H1 (cell line): ENCODE measurements around the gene GNAL. TPM values are rescaled to one million over a fixed set of nuclear protein-coding genes. Genes with fewer than 3 reads are reported as not detected.

Source experiments
- CTCF ChIA-PET: fragments of 300-600 bp; sonication (Branson Sonifier 250); formaldehyde crosslinking; loops from one replicate; lab custom pipeline; 2021; ENCODE audit not compliant: partially characterized antibody; lab: Charles Lee
- POLR2A ChIA-PET: fragments of 300-600 bp; sonication (Branson Sonifier 250); formaldehyde crosslinking; loops from one replicate; lab custom pipeline; 2021; ENCODE audit warnings: inconsistent platforms; ENCODE audit not compliant: partially characterized antibody; lab: Charles Lee
- DNase-seq, 2 experiments: peaks; one replicate each; pipeline versions ENCODE4 v3.0.0 to v3.0.0-alpha.2; 2010 to 2022; ENCODE audit warnings: low spot score in 2 of 2, low read depth in 1 of 2, mixed read lengths in 1 of 2
- FAIRE-seq: peaks from 2 replicates; lab custom pipeline; 2011; peaks lifted over from hg19 to GRCh38; lab: Jason Lieb, UNC
- H2AFZ ChIP-seq: 2 replicates; pipeline ENCODE4 v1.8.1; 2012; ENCODE audit warnings: low read length, inconsistent platforms
- H2AK5ac ChIP-seq: 2 replicates; pipeline ENCODE4 v1.6.1; 2013; ENCODE audit warnings: low read depth, low read length
- H2BK120ac ChIP-seq: replicated peaks from 2 replicates; pipeline ENCODE3; 2013; ENCODE audit warnings: low read depth, low read length, inconsistent platforms
- H2BK12ac ChIP-seq: 2 replicates; pipeline ENCODE4 v1.6.1; 2013; ENCODE audit warnings: low read depth, low read length
- H2BK15ac ChIP-seq: 2 replicates; pipeline ENCODE4 v1.6.1; 2013; ENCODE audit warnings: low read length
- H2BK20ac ChIP-seq: 2 replicates; pipeline ENCODE4 v1.6.1; 2013; ENCODE audit warnings: low read length
- H2BK5ac ChIP-seq: 2 replicates; pipeline ENCODE4 v1.6.1; 2013; ENCODE audit warnings: low read depth, low read length
- H3K14ac ChIP-seq: 2 replicates; pipeline ENCODE4 v1.6.1; 2013; ENCODE audit warnings: inconsistent platforms; ENCODE audit not compliant: insufficient read length
- H3K18ac ChIP-seq: 2 replicates; pipeline ENCODE4 v1.6.1; 2013; ENCODE audit warnings: low read length; ENCODE audit errors: extremely low read depth
- H3K23ac ChIP-seq: 2 replicates; pipeline ENCODE4 v1.6.1; 2013; ENCODE audit warnings: inconsistent platforms; ENCODE audit not compliant: insufficient read length
- H3K23me2 ChIP-seq: 2 replicates; pipeline ENCODE4 v1.6.1; 2013; ENCODE audit warnings: low read depth, low read length
- H3K27ac ChIP-seq: 2 replicates; pipeline ENCODE4 v1.6.1; 2011; ENCODE audit warnings: low read depth, low read length, inconsistent platforms
- H3K27me3 ChIP-seq, 4 experiments: replicated peaks in 1 of 4; 1 replicate in 1 of 4; 2 replicates in 3 of 4; pipeline versions ENCODE4 v1.6.1 to v1.8.1; 2011 to 2013; ENCODE audit warnings: low read length in 3 of 4, mild to moderate bottlenecking in 3 of 4, inconsistent platforms in 2 of 4, mixed read lengths in 2 of 4, moderate library complexity in 1 of 4; ENCODE audit not compliant: control insufficient read depth in 3 of 4, insufficient read depth in 3 of 4; ENCODE audit errors: extremely low read depth in 1 of 4
- H3K36me3 ChIP-seq, 4 experiments: 2 replicates each; pipeline versions ENCODE4 v1.6.1 to v1.8.1; 2011 to 2013; ENCODE audit warnings: mild to moderate bottlenecking in 4 of 4, low read length in 3 of 4, moderate library complexity in 2 of 4, control low read depth in 1 of 4, inconsistent platforms in 1 of 4; ENCODE audit not compliant: insufficient read depth in 4 of 4, control insufficient read depth in 2 of 4
- H3K4ac ChIP-seq: replicated peaks from 2 replicates; pipeline ENCODE3; 2013; ENCODE audit warnings: low read length, low read depth, mixed read lengths, inconsistent platforms; ENCODE audit not compliant: insufficient read length
- H3K4me1 ChIP-seq, 4 experiments: replicated peaks in 1 of 4; 1 replicate in 1 of 4; 2 replicates in 3 of 4; pipeline versions ENCODE4 v1.6.1 to v1.8.1; 2011 to 2013; ENCODE audit warnings: low read length in 3 of 4, inconsistent platforms in 2 of 4, mixed read lengths in 1 of 4; ENCODE audit not compliant: insufficient read depth in 4 of 4, control insufficient read depth in 3 of 4
- H3K4me2 ChIP-seq, 2 experiments: 2 replicates each; pipeline versions ENCODE4 v1.6.1 to v1.8.1; 2011 to 2013; ENCODE audit warnings: low read depth in 2 of 2, low read length in 2 of 2, control low read depth in 1 of 2, inconsistent platforms in 1 of 2, mild to moderate bottlenecking in 1 of 2; ENCODE audit not compliant: insufficient read depth in 1 of 2
- H3K4me3 ChIP-seq, 4 experiments: fragments of 200-600, 300-600 bp in 1 of 4; sonication (generic), shearing (Covaris generic), sonication (Bioruptor Twin) in 1 of 4; 2 replicates each; pipeline versions ENCODE4 v1.5.1 to v1.8.1; 2011 to 2016; ENCODE audit warnings: low read length in 4 of 4, low read depth in 3 of 4, control low read depth in 2 of 4, inconsistent platforms in 2 of 4, mild to moderate bottlenecking in 2 of 4, mixed read lengths in 1 of 4, moderate library complexity in 1 of 4; ENCODE audit not compliant: insufficient read depth in 2 of 4; ENCODE audit errors: extremely low read depth in 1 of 4
- H3K56ac ChIP-seq: replicated peaks from 2 replicates; pipeline ENCODE3; 2013; ENCODE audit warnings: low read depth, mild to moderate bottlenecking, mixed read lengths, low read length, inconsistent platforms; ENCODE audit not compliant: insufficient read length
- H3K79me1 ChIP-seq: 2 replicates; pipeline ENCODE4 v1.6.1; 2013; ENCODE audit warnings: low read depth, low read length, control low read depth
- H3K79me2 ChIP-seq, 2 experiments: 2 replicates each; pipeline versions ENCODE4 v1.6.1 to v1.8.1; 2012 to 2013; ENCODE audit warnings: low read length in 2 of 2, mild to moderate bottlenecking in 2 of 2, inconsistent platforms in 1 of 2; ENCODE audit not compliant: insufficient read depth in 2 of 2, control insufficient read depth in 1 of 2
- H3K9ac ChIP-seq, 4 experiments: replicated peaks in 1 of 4; 1 replicate in 1 of 4; 2 replicates in 3 of 4; pipeline versions ENCODE4 v1.6.1 to v1.8.1; 2011 to 2013; ENCODE audit warnings: low read depth in 3 of 4, low read length in 3 of 4, control low read depth in 2 of 4, mild to moderate bottlenecking in 2 of 4, moderate library complexity in 2 of 4, inconsistent platforms in 1 of 4; ENCODE audit errors: extremely low read depth in 1 of 4
- H3K9me3 ChIP-seq, 2 experiments: 2 replicates each; pipeline versions ENCODE4 v1.6.1 to v1.8.1; 2012 to 2013; ENCODE audit warnings: mild to moderate bottlenecking in 2 of 2, moderate library complexity in 2 of 2, control low read depth in 1 of 2, inconsistent platforms in 1 of 2, low read depth in 1 of 2, low read length in 1 of 2, mixed read lengths in 1 of 2; ENCODE audit not compliant: insufficient read depth in 2 of 2
- H4K20me1 ChIP-seq, 2 experiments: replicated peaks in 1 of 2; 2 replicates each; pipeline versions ENCODE3 to v1.8.1; 2011 to 2013; ENCODE audit warnings: inconsistent platforms in 2 of 2, low read length in 2 of 2, mild to moderate bottlenecking in 1 of 2; ENCODE audit not compliant: insufficient read depth in 2 of 2, control insufficient read depth in 1 of 2
- H4K5ac ChIP-seq: 2 replicates; pipeline ENCODE4 v1.6.1; 2013; ENCODE audit warnings: low read length, low read depth, mixed read lengths, inconsistent platforms; ENCODE audit not compliant: insufficient read length
- H4K8ac ChIP-seq: 2 replicates; pipeline ENCODE4 v1.8.0; 2013; ENCODE audit warnings: mild to moderate bottlenecking, moderate library complexity, low read length, inconsistent platforms; ENCODE audit not compliant: insufficient read depth; ENCODE audit errors: extremely low read depth
- H4K91ac ChIP-seq: replicated peaks from 2 replicates; pipeline ENCODE3; 2013; ENCODE audit warnings: low read length, mixed read lengths, inconsistent platforms; ENCODE audit not compliant: insufficient read length
- ATF3 ChIP-seq: IDR thresholded peaks from 2 replicates; pipeline ENCODE4 v1.6.1; 2011; ENCODE audit warnings: low read depth, mild to moderate bottlenecking, low read length; ENCODE audit not compliant: insufficient read depth
- CHD1 ChIP-seq: IDR thresholded peaks from 2 replicates; pipeline ENCODE4 v1.6.1; 2012; ENCODE audit warnings: low read depth, low read length, improper control_type of control experiment
- E2F6 ChIP-seq: IDR thresholded peaks from 2 replicates; pipeline ENCODE4 v1.6.1; 2012; ENCODE audit warnings: inconsistent platforms
- HDAC2 ChIP-seq, 2 experiments: fragments of 300-600 bp in 1 of 2; sonication (generic) in 1 of 2; IDR thresholded peaks; 2 replicates each; pipeline ENCODE4 v1.6.1; 2011 to 2012; ENCODE audit warnings: low read depth in 2 of 2, low read length in 2 of 2, mild to moderate bottlenecking in 2 of 2, moderate library complexity in 2 of 2, borderline replicate concordance in 1 of 2, inconsistent platforms in 1 of 2
- JUN ChIP-seq: IDR thresholded peaks from 2 replicates; pipeline ENCODE4 v1.6.1; 2011; ENCODE audit warnings: low read depth, mild to moderate bottlenecking, improper control_type of control experiment, low read length
- NRF1 ChIP-seq: IDR thresholded peaks from 2 replicates; pipeline ENCODE4 v1.6.1; 2011; ENCODE audit warnings: mild to moderate bottlenecking, low read depth, low read length, improper control_type of control experiment
- POLR2AphosphoS5 ChIP-seq: IDR thresholded peaks from 2 replicates; pipeline ENCODE4 v1.6.1; 2011; ENCODE audit warnings: low read depth, low read length
- POU5F1 ChIP-seq: IDR thresholded peaks from 2 replicates; pipeline ENCODE4 v1.6.1; 2011; ENCODE audit warnings: low read depth, mild to moderate bottlenecking, low read length, moderate library complexity
- RXRA ChIP-seq: IDR thresholded peaks from 2 replicates; pipeline ENCODE4 v1.6.1; 2011; ENCODE audit warnings: low read depth, mild to moderate bottlenecking, low read length, moderate library complexity; ENCODE audit not compliant: insufficient read depth
- SIX5 ChIP-seq: IDR thresholded peaks from 2 replicates; pipeline ENCODE4 v1.6.1; 2011; ENCODE audit warnings: mild to moderate bottlenecking, low read depth, low read length
- TAF7 ChIP-seq: optimal IDR thresholded peaks from 2 replicates; pipeline ENCODE3; 2011; ENCODE audit warnings: low read depth, mild to moderate bottlenecking, inconsistent platforms, low read length, moderate library complexity, borderline replicate concordance
- WGBS, 2 experiments: shearing (Covaris generic) in 1 of 2; methylation state at CpG; one replicate each; pipeline versions ENCODE4 v1.1.6 to v1.1.7; 2013 to 2015; ENCODE audit warnings: low lambda C conversion rate in 2 of 2, mixed read lengths in 2 of 2, inconsistent platforms in 1 of 2, low coverage in 1 of 2, missing lambda C conversion rate in 1 of 2; ENCODE audit not compliant: insufficient replicate concordance in 2 of 2, insufficient coverage in 1 of 2, insufficient read length in 1 of 2; ENCODE audit errors: extremely low coverage in 1 of 2, missing lambda C conversion rate in 1 of 2; 5-methylcytosine and 5-hydroxymethylcytosine counted together
- polyA plus RNA-seq, 7 experiments: library from polyadenylated mRNA; depleted of rRNA in 3 of 7; stranded (reverse) in 5 of 7; unstranded in 2 of 7; fragments of >200 nt in 5 of 7; fragments of 200-250 nt in 2 of 7; gene quantifications; 1 replicate in 5 of 7; 2 replicates in 1 of 7; 4 replicates in 1 of 7; pipeline versions ENCODE4 v1.2.1 to v1.2.3, GENCODE V29; 2011 to 2013; ENCODE audit warnings: missing spikeins in 2 of 7, mixed read lengths in 2 of 7
- total RNA-seq: library from RNA; stranded (reverse); fragmentation: NEBNext Ultra II Directional; extraction: Animal tissue kit (Norgen Biotek cat#: 25700); gene quantifications from 2 replicates; pipeline ENCODE4 v1.2.1, GENCODE V29; 2021

The GNAL gene
- total and polyA plus RNA-seq, 2 of the 8 experiments (the other 6 are each of a cell fraction or from before 2014, with no cell fraction given): 13.2 to 18.3 TPM

DNA sequence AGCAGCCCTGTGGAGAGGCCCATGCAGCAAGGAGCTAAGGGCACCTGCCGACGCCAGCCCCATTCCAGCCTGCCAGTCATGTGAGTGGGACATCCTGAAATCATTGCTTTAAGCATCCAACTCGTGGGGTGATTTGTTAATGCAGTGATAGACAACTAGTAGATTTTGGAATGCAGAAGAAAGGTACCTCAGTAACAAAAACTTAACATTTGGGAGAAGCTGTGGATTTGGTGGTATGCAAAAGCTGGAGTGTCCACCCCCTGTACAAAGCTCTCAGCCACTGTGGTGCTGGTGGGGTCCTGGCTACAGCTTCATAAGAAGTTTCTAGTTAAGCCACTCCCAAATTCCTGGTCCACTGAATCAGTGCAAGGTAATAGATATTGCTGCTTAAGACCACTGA, 37.2 kb upstream of the GNAL start:
- no peak for FAIRE-seq
- no peaks in the 10 kb centered on the region for H4K20me1 ChIP-seq
- no peak overlapping the region for H3K23ac ChIP-seq
- no peak overlapping the region for H2AK5ac ChIP-seq
- H3K18ac ChIP-seq: no peak overlapping the region
- peaks cover 0 to 14% of the 10 kb centered on the region in 2 experiments; a peak in 3 of 4 replicates for H3K9me3 ChIP-seq
- H2BK15ac ChIP-seq: no peak overlapping the region
- POLR2A ChIA-PET: no interaction called here
- 88% methylated on average over 3 of the region's 3 CpGs; no CpG with 5 or more reads in 1 of the 2 experiments for WGBS, 2 experiments
- H3K14ac ChIP-seq: no peak overlapping the region
- no peaks in the 10 kb centered on the region for H3K79me1 ChIP-seq
- H4K8ac ChIP-seq: no peak overlapping the region
- no peaks in the 10 kb centered on the region for H3K79me2 ChIP-seq
- H3K27ac ChIP-seq: no peak overlapping the region
- no peaks in the 10 kb centered on the region for H3K23me2 ChIP-seq
- H2BK12ac ChIP-seq: no peak overlapping the region
- CTCF ChIA-PET: no interaction called here
- no peak overlapping the region for H4K91ac ChIP-seq
- no peaks in the 10 kb centered on the region for H3K36me3 ChIP-seq
- H2BK5ac ChIP-seq: no peak overlapping the region
- no peak overlapping the region for H2BK20ac ChIP-seq
- H3K4me1 ChIP-seq: no peaks in the 10 kb centered on the region
- H3K27me3 ChIP-seq: peaks cover 0 to 8% (median 3%) of the 10 kb centered on the region in 4 experiments; a peak in 4 of 7 replicates
- H4K5ac ChIP-seq: no peak overlapping the region
- H2BK120ac ChIP-seq: no peak overlapping the region
- TF ChIP-seq SIX5 (no peak), NRF1 (no peak), POU5F1 (no peak), TAF7 (no peak), POLR2AphosphoS5 (no peak), JUN (no peak), RXRA (no peak), HDAC2 (IDR thresholded peaks at IDR 0.05; ENCODE audit: borderline replicate concordance in 1 of 2, low read depth in 2 of 2, low read length in 2 of 2) (no peak), CHD1 (no peak), E2F6 (no peak), ATF3 (no peak)
- no peak overlapping the region for H3K4me3 ChIP-seq
- no peak overlapping the region for H3K4me2 ChIP-seq
- no peak overlapping the region for H3K9ac ChIP-seq
- DNase-seq: no peak
- no peak overlapping the region for H3K4ac ChIP-seq
- H3K56ac ChIP-seq: no peak overlapping the region
- H2AFZ ChIP-seq: no peak overlapping the region
